Erythroblast (primary cell): ENCODE results near the gene SERINC5.

Experiments
- GATA1 ChIP-seq: IDR thresholded peaks from 2 replicates; pipeline ENCODE4 v1.6.1; 2011; ENCODE audit warnings: low read depth, mild to moderate bottlenecking, control low read depth, low read length, moderate library complexity
- POLR2A ChIP-seq: IDR thresholded peaks from 2 replicates; pipeline ENCODE4 v1.6.1; 2011; ENCODE audit warnings: mild to moderate bottlenecking, low read length

DNA sequence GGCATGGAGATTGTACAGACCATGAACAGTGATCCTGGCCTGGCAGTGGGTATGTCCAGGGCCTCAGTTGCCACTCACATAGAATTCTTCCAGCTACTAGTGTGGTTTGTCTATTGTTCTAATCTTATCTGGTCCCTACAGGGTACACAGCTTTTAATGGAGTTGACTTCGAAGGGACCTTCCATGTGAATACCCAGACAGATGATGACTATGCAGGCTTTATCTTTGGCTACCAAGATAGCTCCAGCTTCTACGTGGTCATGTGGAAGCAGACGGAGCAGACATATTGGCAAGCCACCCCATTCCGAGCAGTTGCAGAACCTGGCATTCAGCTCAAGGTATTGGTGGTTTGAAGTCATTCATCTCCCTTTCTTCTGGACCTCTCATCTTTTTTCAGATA lies 176.9 kb downstream of the SERINC5 start:
- no peak for TF ChIP-seq POLR2A
- TF ChIP-seq GATA1 = no peak
